ENCODE measurements around the gene SLC9A8. TPM values are rescaled to one million over a fixed set of nuclear protein-coding genes. Genes with fewer than 3 reads are reported as not detected.
"Not testable (repeated sequence)": the region's sequence is repeated elsewhere in the genome, so short reads cannot be mapped to it uniquely, and the experiment has no call there.

Gene SLC9A8
- total and polyA plus RNA-seq, 2 donors (not counting 3 experiments of a cell fraction or from before 2014, with no cell fraction given): 5.1 to 14.4 TPM

DNA sequence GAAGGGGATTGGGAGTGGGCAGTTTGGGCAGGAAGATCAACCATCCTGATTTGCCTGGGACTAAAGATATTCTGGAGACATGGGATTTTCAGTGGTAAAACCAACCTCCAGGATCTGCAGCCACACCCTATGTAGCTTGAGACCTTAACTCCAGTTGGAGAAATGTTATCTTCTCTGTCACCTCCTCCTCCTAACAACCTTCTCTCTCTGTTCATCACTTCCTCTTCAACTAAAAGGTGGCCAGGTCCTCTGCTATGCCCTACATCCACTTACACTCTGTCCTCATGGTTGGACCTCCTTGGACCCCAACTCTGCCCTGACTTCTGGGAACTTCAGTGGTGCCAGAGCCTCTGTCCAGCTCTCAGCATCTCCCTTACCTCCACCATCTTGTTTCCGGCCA, 42.0 kb upstream of the SLC9A8 start:
- H3K36me3 ChIP-seq (ENCODE audit: control insufficient read depth in 2 of 2, extremely low read depth in 1 of 2, insufficient read depth in 2 of 2, low read length in 2 of 2): no peaks in the 10 kb centered on the region
- BruUV-seq (replicated peaks): no TSS peak
- dilution Hi-C loops (cut with MboI; ENCODE audit: extremely low pct_ligation_motif_present, low sequenced_read_pairs): no loop called here
- TF ChIP-seq, protein P1, sequence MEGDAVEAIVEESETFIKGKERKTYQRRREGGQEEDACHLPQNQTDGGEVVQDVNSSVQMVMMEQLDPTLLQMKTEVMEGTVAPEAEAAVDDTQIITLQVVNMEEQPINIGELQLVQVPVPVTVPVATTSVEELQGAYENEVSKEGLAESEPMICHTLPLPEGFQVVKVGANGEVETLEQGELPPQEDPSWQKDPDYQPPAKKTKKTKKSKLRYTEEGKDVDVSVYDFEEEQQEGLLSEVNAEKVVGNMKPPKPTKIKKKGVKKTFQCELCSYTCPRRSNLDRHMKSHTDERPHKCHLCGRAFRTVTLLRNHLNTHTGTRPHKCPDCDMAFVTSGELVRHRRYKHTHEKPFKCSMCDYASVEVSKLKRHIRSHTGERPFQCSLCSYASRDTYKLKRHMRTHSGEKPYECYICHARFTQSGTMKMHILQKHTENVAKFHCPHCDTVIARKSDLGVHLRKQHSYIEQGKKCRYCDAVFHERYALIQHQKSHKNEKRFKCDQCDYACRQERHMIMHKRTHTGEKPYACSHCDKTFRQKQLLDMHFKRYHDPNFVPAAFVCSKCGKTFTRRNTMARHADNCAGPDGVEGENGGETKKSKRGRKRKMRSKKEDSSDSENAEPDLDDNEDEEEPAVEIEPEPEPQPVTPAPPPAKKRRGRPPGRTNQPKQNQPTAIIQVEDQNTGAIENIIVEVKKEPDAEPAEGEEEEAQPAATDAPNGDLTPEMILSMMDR (IDR thresholded peaks at IDR 0.05; ENCODE audit: extremely low read depth in 1 of 2, insufficient read depth in 1 of 2, low read depth in 1 of 2, low read length in 2 of 2): no peak
- TF ChIP-seq GATA2 (IDR thresholded peaks at IDR 0.05; ENCODE audit: insufficient read depth, insufficient read length, low read depth, low read length) (no peak), POLR2A (IDR thresholded peaks at IDR 0.05; ENCODE audit: low read depth, low read length) (no peak), FOS (IDR thresholded peaks at IDR 0.05; ENCODE audit: borderline replicate concordance, insufficient read depth, low read length) (no peak), EZH2 (IDR thresholded peaks at IDR 0.05; ENCODE audit: borderline replicate concordance, low read depth, low read length, severe bottlenecking) (no peak), MYC (IDR thresholded peaks at IDR 0.05; ENCODE audit: low read depth, low read length) (no peak), JUN (IDR thresholded peaks at IDR 0.05; ENCODE audit: borderline replicate concordance, insufficient read depth, insufficient read length, low read depth) (no peak), POLR2AphosphoS5 (IDR thresholded peaks at IDR 0.05; ENCODE audit: insufficient read depth, low read depth, low read length) (no peak)
- TF ChIP-seq, protein P2, sequence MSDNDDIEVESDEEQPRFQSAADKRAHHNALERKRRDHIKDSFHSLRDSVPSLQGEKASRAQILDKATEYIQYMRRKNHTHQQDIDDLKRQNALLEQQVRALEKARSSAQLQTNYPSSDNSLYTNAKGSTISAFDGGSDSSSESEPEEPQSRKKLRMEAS (IDR thresholded peaks at IDR 0.05; ENCODE audit: insufficient read depth, insufficient read length): no peak
- H4K20me1 ChIP-seq (replicated peaks; ENCODE audit: control insufficient read depth, extremely low read depth, insufficient read depth, low read length): no peaks in the 10 kb centered on the region
- no peaks in the 10 kb centered on the region for H3K79me2 ChIP-seq (ENCODE audit: control insufficient read depth, insufficient read depth, low read length)
- no peaks in the 10 kb centered on the region for H3K27me3 ChIP-seq (ENCODE audit: control insufficient read depth in 2 of 2, insufficient read depth in 2 of 2, low read length in 2 of 2)
- H3K9me1 ChIP-seq (replicated peaks; ENCODE audit: control insufficient read depth, extremely low read depth, insufficient read depth, low read length): no peaks in the 10 kb centered on the region
- H3K4me1 ChIP-seq (ENCODE audit: control insufficient read depth, extremely low read depth, insufficient read depth, low read length): peaks cover 33% of the 10 kb centered on the region
- ChIA-PET POLR2A (no interaction called here), CTCF (interaction anchor here (0.6 kb wide), 1 partner anchor 35 kb away, joined by 3 read pairs; no protein-coding TSS in a partner anchor)
- H3K9me3 ChIP-seq (replicated peaks; ENCODE audit: control insufficient read depth, insufficient read depth, low read length): no peaks in the 10 kb centered on the region
- no peak overlapping the region for H2AFZ ChIP-seq (ENCODE audit: low read depth, low read length)
- intact Hi-C loops (cut with micrococcal nuclease): no loop called here
- no peak overlapping the region for H3K4me3 ChIP-seq (replicated peaks in 1 of 3; ENCODE audit: insufficient read depth in 1 of 3, low read depth in 1 of 3, low read length in 3 of 3)
- DNase-seq (ENCODE audit: low read depth, low spot score): no peak
- H3K4me2 ChIP-seq (ENCODE audit: insufficient read depth, low read length): no peak overlapping the region
- no peak overlapping the region for H3K9ac ChIP-seq (replicated peaks; ENCODE audit: extremely low read depth, insufficient read depth, low read length)
- FAIRE-seq: no peak
- H3K27ac ChIP-seq (ENCODE audit: insufficient read depth, low read depth, low read length): no peak overlapping the region

DNA sequence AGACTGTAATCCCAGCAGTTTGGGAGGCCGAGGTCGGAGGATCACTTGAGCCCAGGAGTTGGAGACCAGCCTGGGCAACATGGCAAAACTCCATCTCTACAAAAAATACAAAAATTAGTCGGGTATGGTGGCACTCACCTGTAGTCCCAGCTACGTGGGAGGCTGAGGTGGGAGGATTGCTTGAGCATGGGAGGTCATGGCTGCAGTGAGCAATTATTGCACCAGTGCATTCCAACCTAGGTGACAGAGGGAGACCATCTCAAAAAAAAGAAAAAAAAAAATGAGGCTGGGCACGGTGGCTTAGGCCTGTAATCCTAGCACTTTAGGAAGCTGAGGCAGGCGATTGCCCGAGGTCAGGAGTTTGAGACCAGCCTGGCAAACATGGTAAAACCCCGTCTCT, 38.4 kb upstream of the SLC9A8 start:
- DNase-seq (ENCODE audit: low read depth, low spot score); POLR2A ChIA-PET; intact Hi-C loops (cut with micrococcal nuclease); H2AFZ ChIP-seq (ENCODE audit: low read depth, low read length); H3K4me3 ChIP-seq (replicated peaks in 1 of 3; ENCODE audit: insufficient read depth in 1 of 3, low read depth in 1 of 3, low read length in 3 of 3); dilution Hi-C loops (cut with MboI; ENCODE audit: extremely low pct_ligation_motif_present, low sequenced_read_pairs); H3K9me3 ChIP-seq (replicated peaks; ENCODE audit: control insufficient read depth, insufficient read depth, low read length); H3K9me1 ChIP-seq (replicated peaks; ENCODE audit: control insufficient read depth, extremely low read depth, insufficient read depth, low read length); BruUV-seq (replicated peaks); H3K9ac ChIP-seq (replicated peaks; ENCODE audit: extremely low read depth, insufficient read depth, low read length); H3K4me2 ChIP-seq (ENCODE audit: insufficient read depth, low read length); H3K79me2 ChIP-seq (ENCODE audit: control insufficient read depth, insufficient read depth, low read length); FAIRE-seq; H3K36me3 ChIP-seq (ENCODE audit: control insufficient read depth in 2 of 2, extremely low read depth in 1 of 2, insufficient read depth in 2 of 2, low read length in 2 of 2); H4K20me1 ChIP-seq (replicated peaks; ENCODE audit: control insufficient read depth, extremely low read depth, insufficient read depth, low read length); H3K27me3 ChIP-seq (ENCODE audit: control insufficient read depth in 2 of 2, insufficient read depth in 2 of 2, low read length in 2 of 2): not testable (repeated sequence)
- Histone ChIP-seq H3K4me1 (ENCODE audit: control insufficient read depth, extremely low read depth, insufficient read depth, low read length) (peaks cover 37% of the 10 kb centered on the region), H3K27ac (ENCODE audit: insufficient read depth, low read depth, low read length) (peak overlapping the region; percentile 95)
- CTCF ChIA-PET: interaction anchor here (1.4 to 3.2 kb wide), 2 partner anchors 15 to 78 kb away, joined by 3 to 7 read pairs; no protein-coding TSS in a partner anchor

Measured in endothelial cell of umbilical vein (primary cell).